Measurements from ENCODE around the gene PASK.

The PASK gene

DNA sequence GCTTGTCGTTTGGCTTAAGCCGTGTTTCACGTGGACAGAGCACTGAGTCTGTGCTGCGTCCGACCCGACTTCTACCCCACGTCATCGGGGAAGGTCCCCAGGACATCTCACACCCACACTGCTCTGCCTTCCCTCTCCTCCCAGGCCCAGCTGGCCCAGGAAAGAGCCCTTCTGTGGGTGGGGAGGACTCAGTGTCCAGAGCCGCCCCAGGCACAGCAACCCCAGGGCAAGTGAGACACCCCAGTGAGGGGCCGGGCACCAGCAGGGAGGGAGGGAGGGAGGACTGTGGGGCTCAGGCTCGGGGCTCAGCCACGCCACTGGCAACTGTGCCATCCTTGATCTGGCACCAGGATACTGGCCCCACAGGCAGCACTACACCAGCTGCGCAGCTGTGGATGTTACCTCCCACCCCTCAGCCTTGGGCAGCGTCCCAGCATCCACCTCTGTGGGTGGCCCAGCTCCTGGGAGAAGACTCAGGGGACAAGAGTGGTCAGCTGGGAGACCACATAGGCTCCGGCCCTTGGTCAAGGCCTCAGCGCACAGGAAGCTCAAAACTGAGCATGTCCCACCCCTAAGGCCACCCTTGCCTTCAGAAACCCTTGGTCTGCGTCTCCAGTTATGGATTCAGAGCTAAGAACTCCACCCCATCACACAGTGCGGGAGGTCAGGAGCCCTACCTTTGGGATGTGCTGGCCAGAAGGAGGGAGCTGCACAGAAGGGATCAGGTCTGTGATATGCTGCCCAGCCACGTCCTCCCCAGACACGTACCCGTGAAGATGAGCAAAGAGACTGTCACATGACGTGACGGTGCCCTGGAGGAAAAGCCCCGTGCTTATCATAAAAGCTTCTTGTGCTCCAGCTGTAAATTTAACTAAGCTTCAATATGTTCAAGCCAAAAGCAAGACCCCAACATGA, 11.7 kb downstream of the PASK start:
- no peak for TF ChIP-seq JUND (IDR thresholded peaks at IDR 0.05; ENCODE audit: low read depth)
- no peak for DNase-seq (ENCODE audit: low read depth in 1 of 2, low spot score in 1 of 2)
- in situ Hi-C loops (cut with HindIII; ENCODE audit: low pct_unique_long_range_greater_than_20kb, low sequenced_read_pairs) = no loop called here

GRCh38 chr2:241136661-241137260, 12.5 kb downstream of the PASK start:
- TF ChIP-seq JUND (IDR thresholded peaks at IDR 0.05; ENCODE audit: low read depth) = no peak
- in situ Hi-C loops (cut with HindIII; ENCODE audit: low pct_unique_long_range_greater_than_20kb, low sequenced_read_pairs) = no loop called here
- no peak for DNase-seq (ENCODE audit: low read depth in 1 of 2, low spot score in 1 of 2)

DNA sequence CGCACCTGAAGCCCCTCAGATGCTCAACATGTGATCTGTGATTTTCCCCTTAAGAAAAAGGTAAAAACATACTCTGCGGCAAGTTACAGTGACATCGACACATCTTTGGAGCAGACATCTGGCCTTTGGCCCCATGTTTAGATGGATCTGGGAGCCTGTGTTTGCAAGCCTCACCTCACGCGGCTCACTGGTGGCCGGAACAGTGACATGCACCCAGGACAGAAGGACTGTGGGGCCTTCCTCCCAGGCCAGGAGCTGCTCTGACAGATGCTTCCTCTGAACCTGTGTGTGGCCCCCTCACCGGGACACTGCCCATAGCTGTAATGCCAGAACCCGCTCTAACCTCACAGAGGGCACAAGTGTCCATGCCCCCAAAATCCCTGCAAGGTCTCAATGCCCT, 13.1 kb downstream of the PASK start:
- no peak for DNase-seq (ENCODE audit: low read depth in 1 of 2, low spot score in 1 of 2)
- TF ChIP-seq JUND (IDR thresholded peaks at IDR 0.05; ENCODE audit: low read depth) = no peak
- in situ Hi-C loops (cut with HindIII; ENCODE audit: low pct_unique_long_range_greater_than_20kb, low sequenced_read_pairs) = no loop called here

DNA sequence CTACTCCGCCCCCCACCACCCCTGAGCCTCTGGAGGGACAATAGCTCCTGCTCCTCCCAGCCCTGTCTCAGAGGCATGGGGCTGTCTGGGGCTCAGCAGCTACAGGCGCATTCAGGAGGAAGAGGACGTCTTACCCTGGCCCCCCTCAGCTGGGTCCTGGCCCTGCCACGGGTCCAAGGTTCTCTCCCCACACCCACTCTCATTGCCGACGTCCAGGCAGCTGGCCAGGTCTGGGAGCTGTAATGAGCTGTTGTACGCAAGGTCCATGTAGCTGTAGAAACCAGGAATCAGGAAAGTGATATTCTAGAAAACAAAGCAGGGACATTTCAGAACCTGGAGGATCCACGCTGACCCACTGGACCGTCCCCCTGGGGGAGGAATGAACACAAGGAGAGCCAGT, 13.5 kb downstream of the PASK start:
- in situ Hi-C loops (cut with HindIII; ENCODE audit: low pct_unique_long_range_greater_than_20kb, low sequenced_read_pairs) = no loop called here
- no peak for DNase-seq (ENCODE audit: low read depth in 1 of 2, low spot score in 1 of 2)
- no peak for TF ChIP-seq JUND (IDR thresholded peaks at IDR 0.05; ENCODE audit: low read depth)

GRCh38 chr2:241134711-241135110, 14.6 kb downstream of the PASK start:
- no peak for DNase-seq (ENCODE audit: low read depth in 1 of 2, low spot score in 1 of 2)
- no peak for TF ChIP-seq JUND (IDR thresholded peaks at IDR 0.05; ENCODE audit: low read depth)
- in situ Hi-C loops (cut with HindIII; ENCODE audit: low pct_unique_long_range_greater_than_20kb, low sequenced_read_pairs) = no loop called here

DNA sequence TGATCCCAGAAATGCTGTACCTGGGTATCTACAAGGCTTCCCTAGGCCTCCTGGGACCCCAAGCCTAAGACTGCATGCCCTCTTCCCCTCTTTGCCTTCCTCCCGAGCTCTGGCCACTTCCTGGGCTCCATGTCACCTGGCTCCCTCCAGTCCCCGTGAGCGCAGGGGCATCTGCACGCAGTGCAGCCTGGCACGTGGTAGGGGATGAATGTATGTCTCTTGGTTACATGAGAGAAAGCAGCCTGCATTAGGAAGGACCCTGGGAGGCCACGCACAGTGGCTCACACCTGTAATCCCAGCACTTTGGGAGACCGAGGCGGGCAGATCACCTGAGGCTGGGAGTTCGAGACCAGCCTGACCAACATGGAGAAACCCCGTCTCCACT, 15.8 kb downstream of the PASK start:
- TF ChIP-seq JUND (IDR thresholded peaks at IDR 0.05; ENCODE audit: low read depth) = no peak
- DNase-seq (ENCODE audit: low read depth in 1 of 2, low spot score in 1 of 2) = no peak
- in situ Hi-C loops (cut with HindIII; ENCODE audit: low pct_unique_long_range_greater_than_20kb, low sequenced_read_pairs) = no loop called here

GRCh38 chr2:241132538-241133435, 16.5 kb downstream of the PASK start:
- no peak for DNase-seq (ENCODE audit: low read depth in 1 of 2, low spot score in 1 of 2)
- no peak for TF ChIP-seq JUND (IDR thresholded peaks at IDR 0.05; ENCODE audit: low read depth)

GRCh38 chr2:241131531-241131930, 17.7 kb downstream of the PASK start:
- TF ChIP-seq JUND (IDR thresholded peaks at IDR 0.05; ENCODE audit: low read depth) = no peak
- in situ Hi-C loops (cut with HindIII; ENCODE audit: low pct_unique_long_range_greater_than_20kb, low sequenced_read_pairs) = no loop called here
- no peak for DNase-seq (ENCODE audit: low read depth in 1 of 2, low spot score in 1 of 2)

More at GRCh38 chr2:241132538-241133435, 16.5 kb downstream of the PASK start:
- in situ Hi-C loops (cut with HindIII; ENCODE audit: low pct_unique_long_range_greater_than_20kb, low sequenced_read_pairs) = no loop called here

DNA sequence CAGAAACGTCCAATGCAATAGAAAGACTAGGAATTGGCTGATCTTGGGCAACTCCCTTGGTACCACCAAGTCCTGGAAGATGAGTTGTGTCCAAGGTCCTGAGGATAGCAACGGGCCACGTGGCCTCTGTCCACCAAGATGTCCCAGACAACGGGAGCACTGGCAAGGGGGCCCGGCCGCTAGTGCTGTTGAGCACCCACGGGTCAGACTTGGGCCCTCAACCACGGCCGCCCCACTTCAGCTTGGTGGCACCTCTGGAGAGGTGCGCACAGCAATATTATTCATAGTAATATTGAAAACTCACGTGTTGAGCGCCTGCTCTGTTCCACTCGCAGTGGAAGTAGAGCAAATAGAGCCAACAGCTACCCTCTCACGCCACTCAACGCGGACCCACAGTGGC, 19.0 kb downstream of the PASK start:
- no peak for DNase-seq (ENCODE audit: low read depth in 1 of 2, low spot score in 1 of 2)
- in situ Hi-C loops (cut with HindIII; ENCODE audit: low pct_unique_long_range_greater_than_20kb, low sequenced_read_pairs) = no loop called here
- no peak for TF ChIP-seq JUND (IDR thresholded peaks at IDR 0.05; ENCODE audit: low read depth)

DNA sequence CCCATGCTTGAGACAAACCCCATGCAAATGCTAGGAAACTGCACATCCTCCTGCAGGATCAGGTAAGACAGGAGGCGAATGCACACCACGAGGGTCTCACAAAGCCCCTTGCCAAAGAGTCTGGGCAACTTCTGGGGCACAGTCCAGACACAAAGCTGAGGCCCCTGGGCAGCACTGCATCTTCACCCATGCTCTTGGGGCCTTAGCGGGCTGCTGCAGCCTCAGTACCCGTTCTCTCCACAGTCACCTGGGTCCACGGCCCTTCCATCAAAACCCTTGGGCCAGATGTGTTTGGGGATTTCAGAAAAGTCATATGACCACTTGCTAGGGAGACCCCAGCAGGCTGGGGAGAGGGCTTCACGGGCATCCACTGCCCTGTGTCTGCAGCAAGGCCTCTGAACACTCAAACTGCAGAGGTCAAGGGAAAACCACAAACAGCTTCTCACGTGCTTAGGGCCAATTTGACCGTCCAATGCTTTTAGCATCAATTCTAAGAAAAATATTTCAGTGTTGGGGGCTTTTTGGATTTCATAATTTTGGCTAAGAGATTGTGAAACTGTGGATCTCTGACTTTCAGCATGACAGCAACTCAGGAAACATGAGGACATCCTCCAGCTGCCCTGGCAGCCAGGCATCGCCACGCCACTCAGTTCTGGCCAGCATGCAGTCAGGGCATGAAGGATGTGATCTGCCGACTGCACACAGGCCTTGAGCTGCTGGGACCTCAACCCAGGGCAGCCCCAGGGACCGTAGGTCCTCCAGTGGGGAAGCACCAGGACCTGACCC, 20.0 kb downstream of the PASK start:
- DNase-seq (ENCODE audit: low read depth in 1 of 2, low spot score in 1 of 2) = no peak
- in situ Hi-C loops (cut with HindIII; ENCODE audit: low pct_unique_long_range_greater_than_20kb, low sequenced_read_pairs) = no loop called here
- TF ChIP-seq JUND (IDR thresholded peaks at IDR 0.05; ENCODE audit: low read depth) = no peak

DNA sequence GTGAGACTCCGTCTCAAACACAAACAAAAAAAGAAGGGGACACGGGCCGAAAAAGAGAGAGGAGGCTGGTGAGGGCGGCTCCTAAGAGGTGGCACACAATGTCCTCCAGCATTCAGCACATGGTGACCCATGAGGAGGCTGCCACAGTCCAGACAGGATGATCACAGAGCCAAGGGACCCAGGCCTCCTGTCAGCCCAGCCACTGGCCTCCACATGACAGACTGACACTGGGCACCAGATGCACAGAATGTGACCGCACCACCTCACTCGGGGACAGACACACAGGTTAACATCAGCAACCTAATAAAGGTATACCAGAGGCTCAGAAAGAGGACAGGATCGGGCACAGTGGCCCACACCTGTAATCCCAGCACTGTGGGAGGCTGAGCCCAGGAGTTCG, 21.0 kb downstream of the PASK start:
- DNase-seq (ENCODE audit: low read depth in 1 of 2, low spot score in 1 of 2) = no peak
- in situ Hi-C loops (cut with HindIII; ENCODE audit: low pct_unique_long_range_greater_than_20kb, low sequenced_read_pairs) = no loop called here
- no peak for TF ChIP-seq JUND (IDR thresholded peaks at IDR 0.05; ENCODE audit: low read depth)

DNA sequence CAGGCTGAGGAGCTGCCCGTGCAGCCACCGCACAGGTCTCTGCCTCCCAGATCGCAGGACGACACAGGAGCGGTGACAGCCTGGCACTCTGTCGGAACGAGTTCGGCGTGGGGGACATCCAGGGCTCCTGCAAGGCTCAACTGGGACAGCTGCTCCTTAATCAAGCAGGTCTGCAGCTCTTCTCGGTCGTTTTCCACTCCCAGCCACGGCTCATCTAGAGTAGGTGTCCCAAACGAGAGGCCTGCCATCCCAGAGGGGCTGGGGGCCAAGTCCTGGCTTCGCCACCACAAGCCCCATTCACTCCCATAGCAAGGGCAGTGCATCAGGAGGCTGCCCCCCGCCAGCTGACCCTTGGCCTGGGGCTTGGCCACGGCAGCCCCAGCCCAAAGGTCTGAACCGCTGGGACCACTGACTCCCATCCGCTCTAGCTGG, 22.5 kb downstream of the PASK start:
- TF ChIP-seq JUND (IDR thresholded peaks at IDR 0.05; ENCODE audit: low read depth) = no peak
- in situ Hi-C loops (cut with HindIII; ENCODE audit: low pct_unique_long_range_greater_than_20kb, low sequenced_read_pairs) = no loop called here
- no peak for DNase-seq (ENCODE audit: low read depth in 1 of 2, low spot score in 1 of 2)

Measured in T47D (cell line).